Measurements from ENCODE around the gene HNRNPR. TPM values are rescaled to one million over a fixed set of nuclear protein-coding genes. Genes with fewer than 3 reads are reported as not detected.

The HNRNPR gene
- total RNA-seq, 1 experiment from 2014 or later: 198 TPM

GRCh38 chr1:23337869-23338268 lies 6.2 kb downstream of the HNRNPR start:
- no peak overlapping the region for H2AFZ ChIP-seq
- TF ChIP-seq CTCF (conservative IDR thresholded peaks at IDR 0.05) (no peak), EZH2 (IDR thresholded peaks at IDR 0.05; ENCODE audit: low read depth) (no peak)
- H3K27me3 ChIP-seq (ENCODE audit: insufficient read depth, low read depth): no peaks in the 10 kb centered on the region
- H3K79me2 ChIP-seq (ENCODE audit: low read depth): peaks cover 83% of the 10 kb centered on the region
- H3K9me3 ChIP-seq (ENCODE audit: insufficient read depth, low read depth): no peaks in the 10 kb centered on the region
- peaks cover 19% of the 10 kb centered on the region; the same call in 1 of the 2 replicates for H3F3A ChIP-seq (ENCODE audit: insufficient read depth, low read depth)
- intact Hi-C loops (cut with micrococcal nuclease; ENCODE audit: unreplicated experiment): no loop called here
- BruUV-seq (replicated peaks): no TSS peak
- no peak overlapping the region for H3K4me3 ChIP-seq
- no peak overlapping the region for H3K27ac ChIP-seq
- H3K9me2 ChIP-seq (ENCODE audit: insufficient read depth): no peaks in the 10 kb centered on the region
- peaks cover 64% of the 10 kb centered on the region for H4K20me1 ChIP-seq (ENCODE audit: insufficient read depth)
- POLR2A ChIA-PET (ENCODE audit: unreplicated experiment): no interaction called here
- H3K36me3 ChIP-seq (ENCODE audit: low read depth): peaks cover 13% of the 10 kb centered on the region
- DNase-seq: no peak
- CTCF ChIA-PET: no interaction called here
- peaks cover 32% of the 10 kb centered on the region for H3K4me1 ChIP-seq (replicated peaks; ENCODE audit: insufficient read depth)
- no peak overlapping the region for H3K4me2 ChIP-seq

GRCh38 chr1:23331713-23332112 lies 12.4 kb downstream of the HNRNPR start:
- POLR2A ChIA-PET (ENCODE audit: unreplicated experiment): no interaction called here

DNA sequence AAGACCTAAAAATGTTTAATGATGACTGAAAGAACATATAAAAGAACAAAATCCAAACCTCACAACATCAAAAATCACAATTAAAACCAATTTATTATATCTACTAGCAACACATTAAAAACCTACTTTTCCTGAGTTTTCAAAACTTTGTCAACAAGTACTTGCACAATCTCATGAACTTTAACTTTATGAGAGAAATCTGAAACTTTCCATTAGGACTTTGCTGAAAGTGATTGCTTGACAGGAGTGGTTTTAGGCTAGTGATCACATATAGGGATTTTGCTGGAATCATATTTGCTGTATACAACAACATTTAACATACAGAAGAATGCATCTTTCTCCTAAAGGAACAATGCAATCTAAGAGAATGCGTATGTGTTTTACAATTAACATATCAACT lies 13.2 kb downstream of the HNRNPR start:
- Histone ChIP-seq H3K4me2 (no peak overlapping the region), H3K27me3 (ENCODE audit: insufficient read depth, low read depth) (no peaks in the 10 kb centered on the region), H4K20me1 (ENCODE audit: insufficient read depth) (peaks cover 12% of the 10 kb centered on the region; the same call in 1 of the 2 replicates), H3F3A (ENCODE audit: insufficient read depth, low read depth) (peaks cover 4% of the 10 kb centered on the region; the same call in 1 of the 2 replicates), H3K4me1 (replicated peaks; ENCODE audit: insufficient read depth) (no peaks in the 10 kb centered on the region), H3K9me2 (ENCODE audit: insufficient read depth) (no peaks in the 10 kb centered on the region), H3K4me3 (no peak overlapping the region), H3K79me2 (ENCODE audit: low read depth) (peaks cover 60% of the 10 kb centered on the region), H3K27ac (no peak overlapping the region), H3K9me3 (ENCODE audit: insufficient read depth, low read depth) (no peaks in the 10 kb centered on the region), H2AFZ (no peak overlapping the region), H3K36me3 (ENCODE audit: low read depth) (peaks cover 31% of the 10 kb centered on the region)
- POLR2A ChIA-PET (ENCODE audit: unreplicated experiment): no interaction called here
- no peak for TF ChIP-seq CTCF (conservative IDR thresholded peaks at IDR 0.05)
- TF ChIP-seq EZH2 (IDR thresholded peaks at IDR 0.05; ENCODE audit: low read depth): no peak
- DNase-seq: no peak
- BruUV-seq (replicated peaks): no TSS peak
- intact Hi-C loops (cut with micrococcal nuclease; ENCODE audit: unreplicated experiment): no loop called here
- CTCF ChIA-PET: no interaction called here

More at GRCh38 chr1:23331713-23332112, 12.4 kb downstream of the HNRNPR start:
- Histone ChIP-seq H3K4me1 (replicated peaks; ENCODE audit: insufficient read depth) (no peaks in the 10 kb centered on the region), H3F3A (ENCODE audit: insufficient read depth, low read depth) (peaks cover 4% of the 10 kb centered on the region; the same call in 1 of the 2 replicates), H2AFZ (no peak overlapping the region), H3K9me2 (ENCODE audit: insufficient read depth) (no peaks in the 10 kb centered on the region), H3K4me2 (no peak overlapping the region), H3K27me3 (ENCODE audit: insufficient read depth, low read depth) (no peaks in the 10 kb centered on the region), H3K27ac (no peak overlapping the region), H3K79me2 (ENCODE audit: low read depth) (peaks cover 54% of the 10 kb centered on the region), H3K36me3 (ENCODE audit: low read depth) (peaks cover 28% of the 10 kb centered on the region), H4K20me1 (ENCODE audit: insufficient read depth) (peaks cover 13% of the 10 kb centered on the region; the same call in 1 of the 2 replicates), H3K4me3 (no peak overlapping the region), H3K9me3 (ENCODE audit: insufficient read depth, low read depth) (no peaks in the 10 kb centered on the region)
- TF ChIP-seq CTCF (conservative IDR thresholded peaks at IDR 0.05) (no peak), EZH2 (IDR thresholded peaks at IDR 0.05; ENCODE audit: low read depth) (no peak)
- CTCF ChIA-PET: interaction anchor here (0.6 to 0.7 kb wide), 2 partner anchors 197 to 346 kb away, joined by 3 read pairs; no protein-coding TSS in a partner anchor
- BruUV-seq (replicated peaks): no TSS peak
- DNase-seq: no peak
- intact Hi-C loops (cut with micrococcal nuclease; ENCODE audit: unreplicated experiment): no loop called here

Measured in PC-9 (cell line).